HG03354 (cell line): ENCODE data around the gene LRMDA.
"Not testable (repeated sequence)": the region's sequence is repeated elsewhere in the genome, so short reads cannot be mapped to it uniquely, and the experiment has no call there.

Experiments
- ATAC-seq: cut with Tn5 transposase; IDR thresholded peaks from one replicate; pipeline ENCODE4 v1.9.1; 2021; ENCODE audit warnings: mild to moderate bottlenecking; ENCODE audit not compliant: unreplicated experiment, poor library complexity, severe bottlenecking

The LRMDA gene

GRCh38 chr10:75617485-75618155 lies 186.2 kb downstream of the LRMDA start:
- no peak for ATAC-seq

DNA sequence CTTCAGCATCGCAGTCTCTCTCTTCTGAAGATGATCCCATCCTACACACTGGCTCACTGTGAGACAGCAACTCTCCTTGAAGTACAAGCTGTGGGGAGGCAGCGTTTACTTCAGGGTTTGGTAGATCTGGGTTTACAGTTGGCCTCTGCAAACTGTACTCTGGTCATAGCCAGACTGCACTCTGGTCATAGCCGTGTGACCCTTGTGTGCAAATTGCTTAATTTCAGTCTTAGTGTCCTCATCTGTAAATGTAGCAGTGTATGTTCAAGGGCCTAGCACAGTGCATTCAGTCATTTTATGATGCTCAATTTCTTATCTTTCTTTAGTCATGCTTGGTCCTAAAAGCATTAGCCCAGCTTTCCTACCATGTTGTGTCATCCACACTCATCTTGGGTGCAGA lies 188.2 kb downstream of the LRMDA start:
- ATAC-seq: no peak

DNA sequence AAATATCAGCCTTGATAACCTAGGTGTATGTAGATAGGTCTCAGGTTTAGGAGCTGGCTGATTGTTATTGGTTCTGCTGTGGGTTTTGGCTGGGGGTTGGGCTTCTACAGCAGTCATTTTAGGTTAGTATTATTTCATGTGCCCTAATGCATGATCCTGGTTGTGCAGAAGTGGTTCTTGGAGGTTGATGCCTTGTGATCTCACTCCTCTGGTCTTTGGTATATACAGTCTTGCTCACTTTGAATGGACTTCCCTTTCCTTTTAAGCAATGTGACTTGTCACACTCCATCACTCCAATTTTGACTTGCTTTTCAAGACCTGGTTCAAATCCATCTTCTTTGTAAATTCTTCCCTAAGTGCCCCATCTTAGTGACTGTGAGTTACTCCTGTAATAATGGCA lies 188.9 kb downstream of the LRMDA start:
- ATAC-seq: no peak

- not testable (repeated sequence) for ATAC-seq
These were observed 189.6 kb downstream of the LRMDA start for GRCh38 chr10:75621003-75621402.

DNA sequence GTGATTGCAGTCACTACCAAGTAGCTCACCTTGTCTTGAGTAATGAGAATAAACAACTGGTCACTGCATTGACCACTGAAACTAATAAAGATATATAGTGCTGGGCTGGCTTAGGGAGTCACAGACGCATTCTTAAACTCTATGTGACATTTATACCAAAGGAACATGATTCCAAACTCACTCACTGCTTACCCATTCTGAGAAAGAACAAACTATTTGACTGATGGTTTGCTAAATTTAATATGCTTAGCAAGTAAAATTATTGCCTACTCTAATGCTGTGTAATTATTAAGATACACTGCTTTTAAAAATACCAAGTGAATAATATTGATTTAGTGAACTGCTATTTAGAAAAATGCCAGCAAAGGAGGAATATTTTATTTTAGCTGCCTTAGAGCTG lies 191.1 kb downstream of the LRMDA start:
- ATAC-seq: no peak

GRCh38 chr10:75623310-75624093 lies 192.1 kb downstream of the LRMDA start:
- no peak for ATAC-seq

DNA sequence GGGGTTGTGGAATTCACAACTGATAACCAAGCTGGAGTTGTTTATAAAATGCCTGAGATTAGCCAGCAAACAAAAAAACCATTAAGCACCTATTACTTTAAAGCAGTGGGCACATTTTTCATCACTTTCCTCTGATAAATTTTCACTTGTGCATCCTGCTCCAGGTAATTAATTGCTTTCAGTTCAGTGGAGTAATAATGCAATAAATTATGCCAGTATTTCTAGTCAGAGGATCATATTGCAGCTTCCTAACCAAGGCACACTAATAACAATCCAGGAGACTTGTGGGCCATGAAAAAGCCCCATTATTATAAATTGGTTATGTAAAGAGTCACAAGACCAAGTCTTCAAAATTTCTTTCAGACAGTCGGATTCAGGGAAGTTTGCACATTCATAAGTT lies 193.2 kb downstream of the LRMDA start:
- no peak for ATAC-seq

DNA sequence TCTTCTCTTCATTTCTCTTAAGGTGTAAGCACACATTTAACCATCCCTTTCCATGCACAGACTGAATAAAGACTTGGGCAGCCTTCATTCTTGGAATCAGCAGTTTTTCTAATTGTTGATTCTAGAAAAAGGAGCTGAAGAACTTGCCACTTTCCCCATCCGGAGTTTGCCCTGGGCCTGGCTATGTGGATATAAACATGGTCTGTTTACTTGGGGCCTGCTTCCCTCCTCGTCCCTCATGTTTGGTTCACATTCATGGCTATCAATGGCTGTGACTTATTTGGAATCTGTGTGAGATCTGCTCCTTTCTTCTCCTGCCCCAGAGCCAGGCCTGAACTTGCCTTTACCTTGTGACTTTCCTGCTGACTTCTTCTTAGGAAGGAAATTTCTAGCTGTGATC lies 199.3 kb downstream of the LRMDA start:
- ATAC-seq: no peak

DNA sequence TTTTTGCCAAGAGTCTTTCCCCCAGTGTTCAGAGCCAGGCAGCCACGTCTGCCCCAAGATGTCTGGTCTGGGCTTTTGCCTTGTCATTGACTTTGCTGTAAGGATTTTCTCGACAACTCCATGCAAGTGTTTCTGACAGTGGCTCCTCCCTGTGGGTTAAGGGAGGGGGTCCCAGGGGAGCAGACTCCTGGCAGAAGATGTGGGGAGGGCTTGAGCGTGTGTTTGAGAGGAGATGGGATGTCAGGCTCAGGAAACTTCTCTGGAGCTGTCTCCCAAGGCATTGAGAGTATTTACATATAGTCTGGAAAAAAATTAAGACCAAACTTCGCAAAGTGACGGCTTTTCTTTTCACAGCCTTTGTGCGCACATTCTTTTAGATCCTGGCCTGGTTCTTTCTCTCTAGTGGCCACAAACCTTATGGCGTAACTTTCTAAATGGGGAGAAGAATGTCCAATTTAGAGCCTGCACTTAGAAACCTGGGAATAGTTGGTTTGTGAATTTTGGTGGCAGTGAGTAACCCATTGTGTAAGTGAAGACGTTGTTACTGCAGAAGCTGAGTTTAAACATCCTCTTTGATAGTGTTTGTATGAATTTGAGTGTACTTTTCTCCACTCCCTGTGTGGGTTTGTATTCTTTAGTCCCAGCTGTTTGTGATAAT lies 201.5 kb downstream of the LRMDA start:
- ATAC-seq: no peak

DNA sequence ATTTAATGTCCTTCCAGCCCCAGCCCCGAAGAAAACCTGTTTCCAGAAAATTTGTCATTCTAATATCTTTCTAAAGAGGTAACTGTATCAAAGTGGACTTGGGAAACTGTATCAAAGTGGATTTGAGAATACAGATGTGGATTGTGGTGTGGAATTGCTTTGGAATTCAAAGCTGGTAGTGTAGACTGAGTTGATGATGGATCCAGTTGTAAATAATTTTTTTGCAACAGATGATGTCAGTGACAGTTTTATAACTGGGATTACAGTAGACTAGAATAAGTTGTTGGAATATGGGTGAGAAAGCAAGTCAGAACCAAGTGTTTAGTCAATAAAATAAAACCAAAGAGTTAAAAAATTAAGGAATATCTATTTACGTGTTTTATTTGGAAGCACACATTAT lies 202.1 kb downstream of the LRMDA start:
- no peak for ATAC-seq

- ATAC-seq: no peak
These were observed 203.5 kb downstream of the LRMDA start for GRCh38 chr10:75634947-75635346.

- no peak for ATAC-seq
These were observed 207.3 kb downstream of the LRMDA start for GRCh38 chr10:75638752-75639151.

- ATAC-seq: no peak
These were observed 208.3 kb downstream of the LRMDA start for GRCh38 chr10:75639736-75640135.

- no peak for ATAC-seq
These were observed 209.0 kb downstream of the LRMDA start for GRCh38 chr10:75640381-75640780.

DNA sequence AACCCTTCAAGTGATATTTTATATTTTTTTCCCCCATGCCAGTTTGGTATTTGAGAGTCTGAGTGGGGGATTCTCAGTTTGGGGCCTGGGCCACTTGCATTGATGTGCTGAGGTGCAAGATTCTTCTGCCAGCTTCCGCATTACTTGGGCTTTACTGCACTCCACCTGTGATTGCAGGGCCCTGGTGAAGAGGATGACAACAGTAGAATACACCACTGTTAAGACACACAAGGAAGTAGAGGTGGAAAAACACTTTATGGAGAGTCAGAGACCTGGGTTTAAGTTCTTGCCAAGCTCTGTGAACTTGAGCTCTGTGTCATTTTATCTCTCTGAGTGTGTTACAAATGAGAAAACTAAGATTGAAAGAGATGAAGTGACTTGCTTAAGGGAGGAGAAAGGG lies 209.4 kb downstream of the LRMDA start:
- ATAC-seq: no peak

DNA sequence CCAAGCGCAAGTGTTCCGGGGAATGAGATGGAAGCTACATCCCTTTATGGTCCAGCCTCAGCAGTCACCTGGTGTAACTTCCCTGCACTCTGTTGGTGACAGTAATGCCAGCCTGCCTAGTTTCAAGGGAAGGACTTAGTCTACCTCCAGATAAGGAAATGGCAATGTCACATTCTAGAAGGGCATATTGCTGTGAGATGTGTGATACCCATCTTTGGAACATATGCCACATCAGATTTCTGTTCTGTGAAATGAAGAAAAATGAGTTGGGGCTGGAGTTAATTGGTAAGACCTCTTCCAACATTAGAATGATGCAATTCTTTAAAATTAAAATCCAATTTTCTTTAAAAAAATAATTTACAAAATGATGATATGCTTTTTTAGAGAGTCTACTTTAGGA lies 212.0 kb downstream of the LRMDA start:
- ATAC-seq: no peak

DNA sequence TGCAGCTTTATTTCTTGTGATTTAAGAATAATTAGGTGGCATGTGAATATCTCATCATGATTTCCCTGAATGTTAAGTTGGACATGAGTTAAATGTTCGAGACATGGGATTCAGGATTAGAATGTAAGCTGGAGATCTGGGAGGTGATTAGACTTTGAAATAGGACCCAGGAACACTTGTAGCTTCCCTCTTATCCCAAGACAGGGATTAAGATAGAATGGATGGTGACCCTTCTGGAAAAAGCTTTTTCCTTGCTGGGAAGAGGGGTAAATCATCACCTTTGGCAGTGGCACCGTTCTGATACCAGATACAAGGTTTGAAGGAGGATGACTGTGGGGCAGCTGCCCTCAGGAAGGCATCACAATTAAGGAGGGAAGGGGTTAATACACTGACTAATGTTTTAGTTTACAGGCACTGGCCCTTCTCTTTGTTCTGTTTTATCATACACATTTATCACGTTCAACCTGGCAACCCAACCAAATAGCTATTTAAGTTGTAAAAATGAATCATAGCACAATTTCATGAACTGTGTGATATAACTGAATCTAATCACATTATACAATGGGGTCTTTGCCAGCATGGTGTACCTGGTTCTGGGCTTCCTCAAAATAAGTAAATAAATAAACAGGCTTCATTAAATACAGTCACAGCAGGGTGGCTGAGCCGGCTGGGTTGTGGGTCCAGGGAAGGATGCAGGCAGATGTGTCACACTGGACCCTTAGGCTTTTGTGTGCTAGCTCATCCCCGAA lies 212.7 kb downstream of the LRMDA start:
- ATAC-seq: no peak

- no peak for ATAC-seq
These were observed 214.3 kb downstream of the LRMDA start for GRCh38 chr10:75645704-75646103.

DNA sequence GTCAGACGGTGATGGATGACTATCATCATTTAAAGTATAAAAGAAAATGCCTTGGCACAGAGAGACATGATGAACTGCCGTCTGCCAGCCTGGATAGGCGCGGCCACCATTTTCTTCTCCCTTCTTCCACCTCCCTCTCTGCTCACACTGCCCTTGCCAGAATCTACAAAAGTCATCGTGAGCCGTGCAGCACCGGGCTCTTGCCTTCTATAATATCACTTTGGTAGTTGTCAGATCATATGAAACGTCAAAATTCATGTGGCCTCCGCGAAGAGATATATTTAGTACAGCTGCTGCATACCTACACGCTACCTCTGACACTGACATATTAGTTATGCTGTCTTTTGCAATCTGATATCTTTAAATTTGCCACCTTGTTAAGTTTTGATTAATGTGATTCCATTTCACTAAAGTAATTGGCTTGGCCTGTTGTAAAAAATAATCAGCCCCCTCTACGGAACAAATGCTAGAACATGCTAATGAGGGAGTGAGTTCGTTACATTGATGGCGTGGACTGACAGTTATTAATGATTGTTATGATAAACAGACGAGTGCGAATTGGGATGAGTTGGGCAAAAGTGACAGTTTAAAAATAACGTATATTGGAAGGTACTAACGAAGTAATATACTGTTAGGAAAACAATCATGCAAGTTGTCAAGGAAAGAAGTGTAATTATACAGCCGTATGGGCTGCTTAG lies 214.9 kb downstream of the LRMDA start:
- ATAC-seq: no peak

DNA sequence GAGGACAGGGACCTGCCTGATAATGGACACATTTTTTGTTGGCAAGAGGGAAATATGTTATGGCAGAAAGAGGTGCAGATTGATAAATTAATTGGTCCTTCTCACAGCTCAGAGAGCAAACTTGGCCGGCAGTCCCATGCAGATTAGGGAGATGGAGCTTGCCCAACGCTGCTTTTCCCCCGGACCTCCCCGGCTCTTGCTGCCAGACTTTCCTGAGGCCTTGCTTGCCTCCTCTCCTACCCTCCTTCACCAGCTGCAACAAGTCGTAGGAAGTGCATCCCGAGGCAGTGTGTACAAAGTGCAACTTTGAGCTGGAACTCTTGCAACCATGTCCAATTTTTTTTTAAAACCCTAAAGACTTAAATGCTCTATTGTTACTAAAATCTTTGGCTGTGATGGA lies 215.5 kb downstream of the LRMDA start:
- ATAC-seq: no peak
